GM19328 (cell line): ENCODE results near the gene RAI14.
"Not testable (repeated sequence)": the region's sequence is repeated elsewhere in the genome, so short reads cannot be mapped to it uniquely, and the experiment has no call there.

Experiments used
- ATAC-seq: cut with Tn5 transposase; IDR thresholded peaks from one replicate; pipeline ENCODE4 v1.9.1; 2021; ENCODE audit warnings: mild to moderate bottlenecking, moderate library complexity; ENCODE audit not compliant: unreplicated experiment

RAI14 gene

GRCh38 chr5:34724741-34725140 lies 68.6 kb downstream of the RAI14 start:
- no peak for ATAC-seq

DNA sequence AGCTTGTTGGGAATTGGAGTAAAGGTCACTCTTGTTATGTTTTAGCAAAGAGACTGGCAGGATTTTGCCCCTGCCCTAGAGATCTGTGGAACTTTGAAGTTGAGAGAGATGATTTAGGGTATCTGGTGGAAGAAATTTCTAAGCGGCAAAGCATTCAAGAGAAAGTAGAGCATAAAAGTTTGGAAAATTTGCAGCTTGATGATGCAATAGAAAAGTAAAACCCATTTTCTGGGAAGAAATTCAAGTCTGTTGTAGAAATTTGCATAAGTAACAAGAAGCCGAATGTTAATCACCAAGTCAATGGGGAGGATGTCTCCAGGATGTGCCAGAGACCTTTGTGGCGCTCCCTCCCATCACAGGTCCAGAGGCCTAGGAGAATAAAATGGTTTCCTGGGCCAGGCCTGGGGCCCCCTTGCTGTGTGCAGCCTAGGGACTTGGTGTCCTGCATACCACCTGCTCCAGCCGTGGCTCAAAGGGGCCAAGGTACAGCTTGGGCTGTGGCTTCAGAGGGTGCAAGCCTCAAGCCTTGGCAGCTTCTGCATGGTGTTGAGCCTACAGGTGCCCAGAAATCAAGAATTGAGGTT lies 71.1 kb downstream of the RAI14 start:
- not testable (repeated sequence) for ATAC-seq

GRCh38 chr5:34728236-34728635 lies 72.1 kb downstream of the RAI14 start:
- no peak for ATAC-seq

DNA sequence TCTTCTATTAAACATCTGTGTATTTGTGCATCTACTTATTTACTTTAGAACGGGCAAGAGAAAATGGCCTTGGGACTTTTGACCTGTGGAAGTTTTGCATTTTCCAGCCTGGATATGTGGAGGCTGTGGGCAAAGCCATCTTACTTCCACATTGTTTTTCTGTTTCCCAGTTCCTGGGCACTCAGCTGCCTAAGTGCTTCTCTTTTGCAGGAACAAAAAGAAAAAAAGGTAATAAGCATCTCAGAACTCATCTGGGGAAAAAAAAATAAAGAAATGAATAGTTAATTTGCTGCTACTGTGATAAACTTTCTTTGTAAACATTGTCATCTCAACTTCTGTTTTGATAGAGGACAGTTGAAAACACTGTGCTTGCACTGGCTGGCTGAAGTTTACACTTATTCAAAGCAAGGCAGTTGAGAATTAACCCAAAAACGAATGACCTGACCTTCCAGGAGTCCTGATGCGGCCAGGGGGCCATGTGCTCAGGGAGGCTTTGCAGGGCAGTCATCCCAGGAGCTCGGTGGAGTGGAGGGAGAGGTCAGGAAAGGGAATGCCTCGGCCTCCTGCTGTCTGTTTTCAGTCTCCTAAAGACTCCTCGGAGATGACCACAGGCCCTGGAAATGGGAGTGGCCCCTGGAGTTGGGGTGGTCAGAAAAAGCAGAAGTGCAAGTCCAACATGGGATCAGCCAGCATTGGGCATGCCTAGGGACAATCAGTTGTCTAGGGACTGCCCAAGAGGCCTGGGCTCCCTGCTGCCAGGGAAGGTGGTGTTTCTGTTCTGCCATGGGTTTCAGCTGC lies 75.5 kb downstream of the RAI14 start:
- no peak for ATAC-seq

- no peak for ATAC-seq
These were observed 78.2 kb downstream of the RAI14 start for GRCh38 chr5:34734326-34734725.

GRCh38 chr5:34735491-34736426 lies 79.6 kb downstream of the RAI14 start:
- no peak for ATAC-seq

DNA sequence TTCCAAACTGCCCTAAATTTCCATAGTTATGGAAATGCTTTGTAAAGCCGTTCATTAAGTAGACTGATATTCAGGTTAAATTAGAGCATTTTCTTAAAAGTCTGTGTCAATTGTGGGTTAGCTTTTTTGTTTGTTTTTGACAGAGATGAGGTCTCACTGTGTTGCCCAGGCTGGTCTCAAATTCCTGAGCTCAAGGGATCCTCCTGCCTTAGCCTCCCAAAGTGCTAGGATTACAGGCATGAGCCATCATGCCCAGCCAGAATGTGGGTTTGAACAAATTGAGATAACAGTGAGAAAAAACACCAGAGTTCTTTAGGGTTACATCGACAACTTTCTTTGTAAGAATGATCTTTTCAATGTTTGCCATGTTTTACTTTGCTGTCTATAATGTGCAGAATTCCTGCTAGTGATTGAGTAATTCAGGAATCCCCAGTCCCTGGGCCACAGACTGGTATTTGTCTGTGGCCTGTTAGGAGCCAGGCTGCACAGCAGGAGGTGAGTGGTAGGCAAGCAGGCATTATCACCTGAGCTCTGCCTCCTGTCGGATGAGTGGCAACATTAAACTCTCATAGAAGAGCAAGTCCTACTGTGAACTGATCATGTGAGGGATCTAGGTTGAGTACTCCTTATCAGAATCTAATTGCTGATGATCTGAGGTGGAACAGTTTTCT lies 80.5 kb downstream of the RAI14 start:
- ATAC-seq, result no peak

GRCh38 chr5:34737731-34738130 lies 81.6 kb downstream of the RAI14 start:
- no peak for ATAC-seq

GRCh38 chr5:34738381-34738780 lies 82.3 kb downstream of the RAI14 start:
- no peak for ATAC-seq

DNA sequence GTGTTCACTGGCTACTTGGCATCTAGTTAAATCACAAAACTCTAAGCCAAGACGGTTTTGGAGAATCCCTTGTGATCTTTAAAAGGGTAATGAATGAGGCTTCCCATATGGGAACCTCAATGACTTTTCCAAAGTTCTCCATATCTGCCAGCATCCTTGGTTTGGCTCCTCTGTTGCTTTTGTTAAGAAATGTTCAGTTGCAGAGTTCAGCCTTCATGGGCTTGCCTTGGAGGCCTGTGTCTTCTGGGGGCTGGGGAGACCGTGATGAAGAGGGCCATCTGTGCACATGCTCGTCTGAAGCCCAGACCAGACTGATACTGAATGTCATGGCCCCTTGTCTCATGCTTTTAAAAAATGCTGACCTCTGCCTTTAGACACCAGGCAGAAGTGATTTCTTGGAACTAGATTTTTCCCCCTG lies 84.3 kb downstream of the RAI14 start:
- ATAC-seq, result no peak

DNA sequence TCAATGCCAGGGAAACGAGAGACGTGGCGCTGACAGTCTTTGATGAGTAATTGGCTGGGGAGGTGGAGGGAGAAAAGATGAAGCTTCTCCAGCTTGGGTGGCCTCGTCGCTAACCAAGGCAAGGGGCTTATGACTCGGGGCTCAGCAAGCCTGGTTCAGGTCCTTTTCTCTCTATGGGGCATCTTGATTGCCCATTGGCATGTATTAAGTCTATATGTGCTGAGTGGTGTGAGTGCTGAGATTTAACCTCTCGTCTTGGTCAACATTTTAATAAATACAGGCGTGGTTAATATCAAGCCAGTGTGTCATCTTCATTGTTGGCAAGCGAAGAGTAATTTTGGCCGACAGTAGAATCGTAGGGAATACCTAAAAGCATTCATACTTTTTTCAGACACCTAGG lies 85.9 kb downstream of the RAI14 start:
- ATAC-seq, result no peak

GRCh38 chr5:34743878-34744277 lies 87.8 kb downstream of the RAI14 start:
- ATAC-seq, result no peak

- no peak for ATAC-seq
These were observed 92.3 kb downstream of the RAI14 start for GRCh38 chr5:34748431-34748830.

GRCh38 chr5:34749431-34749873 lies 93.3 kb downstream of the RAI14 start:
- no peak for ATAC-seq

- ATAC-seq, result no peak
These were observed 94.1 kb downstream of the RAI14 start for GRCh38 chr5:34750206-34750605.

GRCh38 chr5:34751807-34752736 lies 95.9 kb downstream of the RAI14 start:
- ATAC-seq, result no peak

- ATAC-seq, result not testable (repeated sequence)
These were observed 97.1 kb downstream of the RAI14 start for GRCh38 chr5:34753236-34753635.

GRCh38 chr5:34755926-34756325 lies 99.8 kb downstream of the RAI14 start:
- no peak for ATAC-seq

GRCh38 chr5:34756781-34757624 lies 100.9 kb downstream of the RAI14 start:
- ATAC-seq, result no peak
